Neural cell (in vitro differentiated cells): ENCODE results near the gene RGS17. TPM values are rescaled to one million over a fixed set of nuclear protein-coding genes. Genes with fewer than 3 reads are reported as not detected.

Experiments
- H2AFZ ChIP-seq: fragments of 200-600, 300-800 bp; sonication (generic), shearing (Covaris generic); 2 replicates; pipeline ENCODE4 v1.6.0; 2014; ENCODE audit warnings: low read depth, mild to moderate bottlenecking, antibody characterized with exemption, low read length, moderate library complexity
- H3F3A ChIP-seq: fragments of 200-600 bp; shearing (Covaris generic); 2 replicates; pipeline ENCODE4 v1.6.1; 2016; ENCODE audit warnings: mild to moderate bottlenecking, moderate library complexity, mixed read lengths, antibody characterized with exemption, low read length; ENCODE audit not compliant: insufficient read depth, poor library complexity, severe bottlenecking
- H3K27ac ChIP-seq: fragments of 200-600, 300-800 bp; sonication (generic), shearing (Covaris generic); 2 replicates; pipeline ENCODE4 v1.5.1; 2014; ENCODE audit warnings: mild to moderate bottlenecking, low read length, moderate library complexity
- H3K27me3 ChIP-seq: fragments of 300-800, 200-600 bp; sonication (generic), shearing (Covaris generic); 2 replicates; pipeline ENCODE4 v1.6.0; 2014; ENCODE audit warnings: mild to moderate bottlenecking, low read depth, low read length, moderate library complexity; ENCODE audit not compliant: insufficient read depth
- H3K36me3 ChIP-seq: fragments of 300-800, 200-600 bp; sonication (generic), shearing (Covaris generic); 2 replicates; pipeline ENCODE4 v1.5.1; 2014; ENCODE audit warnings: mild to moderate bottlenecking, antibody characterized with exemption, low read length, moderate library complexity; ENCODE audit not compliant: insufficient read depth
- H3K4me2 ChIP-seq: fragments of 300-800, 200-600 bp; sonication (generic), shearing (Covaris generic); 2 replicates; pipeline ENCODE4 v1.6.0; 2014; ENCODE audit warnings: mild to moderate bottlenecking, low read length
- H3K4me3 ChIP-seq: fragments of 300-800, 200-600 bp; sonication (generic), shearing (Covaris generic); 2 replicates; pipeline ENCODE4 v1.5.1; 2014; ENCODE audit warnings: mild to moderate bottlenecking, low read length, moderate library complexity
- H3K79me2 ChIP-seq: fragments of 200-600 bp; shearing (Covaris generic); replicated peaks from 2 replicates; pipeline ENCODE4 v1.6.0; 2014; ENCODE audit warnings: mild to moderate bottlenecking, low read length, moderate library complexity; ENCODE audit not compliant: insufficient read depth
- H3K9ac ChIP-seq: fragments of 300-800, 200-600 bp; sonication (generic), shearing (Covaris generic); 2 replicates; pipeline ENCODE4 v1.6.1; 2016; ENCODE audit warnings: mild to moderate bottlenecking, low read length, mixed read lengths
- H3K9me2 ChIP-seq: fragments of 200-600 bp; shearing (Covaris generic); 2 replicates; pipeline ENCODE4 v1.6.1; 2016; ENCODE audit warnings: mild to moderate bottlenecking, low read length, mixed read lengths; ENCODE audit not compliant: insufficient read depth
- H3K9me3 ChIP-seq: fragments of 200-600, 300-800 bp; sonication (generic), shearing (Covaris generic); 2 replicates; pipeline ENCODE4 v1.6.1; 2016; ENCODE audit warnings: mild to moderate bottlenecking, mixed run types, low read length, moderate library complexity, mixed read lengths
- H4K20me1 ChIP-seq: fragments of 200-600 bp; shearing (Covaris generic); 2 replicates; pipeline ENCODE4 v1.6.1; 2016; ENCODE audit warnings: mild to moderate bottlenecking, mixed run types; ENCODE audit not compliant: insufficient read depth
- EP300 ChIP-seq: fragments of 450-650 bp; conservative IDR thresholded peaks from 2 replicates; pipeline ENCODE4 v1.6.1; 2014; ENCODE audit warnings: antibody characterized with exemption, mild to moderate bottlenecking, moderate library complexity; ENCODE audit not compliant: poor library complexity, severe bottlenecking
- EZH2 ChIP-seq: fragments of 200-600, 300-800 bp; shearing (Covaris generic), sonication (generic); IDR thresholded peaks from 2 replicates; pipeline ENCODE4 v1.6.1; 2014; ENCODE audit warnings: antibody characterized with exemption, low read length, borderline replicate concordance, mild to moderate bottlenecking; ENCODE audit not compliant: insufficient read depth, poor library complexity, severe bottlenecking
- MXI1 ChIP-seq: fragments of 450-650 bp; conservative IDR thresholded peaks from 2 replicates; pipeline ENCODE4 v1.6.1; 2014; ENCODE audit warnings: antibody characterized with exemption, mild to moderate bottlenecking; ENCODE audit not compliant: poor library complexity, severe bottlenecking
- POLR2AphosphoS5 ChIP-seq: IDR thresholded peaks from 2 replicates; pipeline ENCODE4 v1.6.1; 2012
- RAD21 ChIP-seq: fragments of 450-650 bp; conservative IDR thresholded peaks from 2 replicates; pipeline ENCODE4 v1.6.1; 2014; ENCODE audit warnings: antibody characterized with exemption, mild to moderate bottlenecking, moderate library complexity
- SMC3 ChIP-seq: fragments of 450-650 bp; conservative IDR thresholded peaks from 2 replicates; pipeline ENCODE4 v1.6.1; 2014; ENCODE audit warnings: antibody characterized with exemption, mild to moderate bottlenecking, moderate library complexity; ENCODE audit not compliant: poor library complexity
- TAF1 ChIP-seq: IDR thresholded peaks from 2 replicates; pipeline ENCODE4 v1.6.1; 2012; ENCODE audit warnings: low read depth
- polyA plus RNA-seq: library from polyadenylated mRNA; depleted of rRNA; stranded (reverse); fragments of >200 nt; gene quantifications from 2 replicates; pipeline ENCODE4 v1.2.3, GENCODE V29; 2014
- TF ChIP-seq, protein P1 (sequence below): fragments of 450-650 bp; IDR thresholded peaks from 2 replicates; pipeline ENCODE4 v1.5.1; 2014; ENCODE audit warnings: antibody characterized with exemption, mild to moderate bottlenecking, moderate library complexity; ENCODE audit not compliant: poor library complexity, severe bottlenecking
- TF ChIP-seq, protein P2 (sequence below): IDR thresholded peaks from 2 replicates; pipeline ENCODE4 v1.6.1; 2012; ENCODE audit warnings: borderline replicate concordance

RGS17 gene
- polyA plus RNA-seq, 1 donor from 2014 or later = 44.9 TPM

DNA sequence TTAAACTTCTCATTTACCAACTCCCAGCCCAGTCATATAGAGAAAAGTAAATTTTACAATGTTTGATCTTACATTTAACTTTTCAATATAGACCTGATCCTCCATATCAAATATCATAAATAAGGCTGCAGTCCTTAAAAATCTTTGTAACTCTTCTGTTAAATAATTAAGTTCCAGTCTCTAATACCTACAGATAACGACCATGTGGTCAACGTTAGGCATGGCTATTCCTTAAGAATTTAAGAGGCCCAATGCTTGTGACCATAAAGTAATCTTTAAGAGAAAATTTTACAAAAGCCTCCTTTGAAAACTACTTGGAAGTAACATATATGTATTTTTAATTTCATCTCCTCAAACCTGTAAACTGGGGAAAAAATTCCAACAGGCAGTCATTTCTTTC is 149.9 kb downstream of the RGS17 start:
- H3K4me3 ChIP-seq = peak overlapping the region; percentile 28
- TF ChIP-seq TAF1 = no peak
- no peak for TF ChIP-seq POLR2AphosphoS5
- no peak for TF ChIP-seq EP300
- TF ChIP-seq, protein P1, sequence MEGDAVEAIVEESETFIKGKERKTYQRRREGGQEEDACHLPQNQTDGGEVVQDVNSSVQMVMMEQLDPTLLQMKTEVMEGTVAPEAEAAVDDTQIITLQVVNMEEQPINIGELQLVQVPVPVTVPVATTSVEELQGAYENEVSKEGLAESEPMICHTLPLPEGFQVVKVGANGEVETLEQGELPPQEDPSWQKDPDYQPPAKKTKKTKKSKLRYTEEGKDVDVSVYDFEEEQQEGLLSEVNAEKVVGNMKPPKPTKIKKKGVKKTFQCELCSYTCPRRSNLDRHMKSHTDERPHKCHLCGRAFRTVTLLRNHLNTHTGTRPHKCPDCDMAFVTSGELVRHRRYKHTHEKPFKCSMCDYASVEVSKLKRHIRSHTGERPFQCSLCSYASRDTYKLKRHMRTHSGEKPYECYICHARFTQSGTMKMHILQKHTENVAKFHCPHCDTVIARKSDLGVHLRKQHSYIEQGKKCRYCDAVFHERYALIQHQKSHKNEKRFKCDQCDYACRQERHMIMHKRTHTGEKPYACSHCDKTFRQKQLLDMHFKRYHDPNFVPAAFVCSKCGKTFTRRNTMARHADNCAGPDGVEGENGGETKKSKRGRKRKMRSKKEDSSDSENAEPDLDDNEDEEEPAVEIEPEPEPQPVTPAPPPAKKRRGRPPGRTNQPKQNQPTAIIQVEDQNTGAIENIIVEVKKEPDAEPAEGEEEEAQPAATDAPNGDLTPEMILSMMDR = no peak
- no peak for TF ChIP-seq EZH2
- TF ChIP-seq, protein P2, sequence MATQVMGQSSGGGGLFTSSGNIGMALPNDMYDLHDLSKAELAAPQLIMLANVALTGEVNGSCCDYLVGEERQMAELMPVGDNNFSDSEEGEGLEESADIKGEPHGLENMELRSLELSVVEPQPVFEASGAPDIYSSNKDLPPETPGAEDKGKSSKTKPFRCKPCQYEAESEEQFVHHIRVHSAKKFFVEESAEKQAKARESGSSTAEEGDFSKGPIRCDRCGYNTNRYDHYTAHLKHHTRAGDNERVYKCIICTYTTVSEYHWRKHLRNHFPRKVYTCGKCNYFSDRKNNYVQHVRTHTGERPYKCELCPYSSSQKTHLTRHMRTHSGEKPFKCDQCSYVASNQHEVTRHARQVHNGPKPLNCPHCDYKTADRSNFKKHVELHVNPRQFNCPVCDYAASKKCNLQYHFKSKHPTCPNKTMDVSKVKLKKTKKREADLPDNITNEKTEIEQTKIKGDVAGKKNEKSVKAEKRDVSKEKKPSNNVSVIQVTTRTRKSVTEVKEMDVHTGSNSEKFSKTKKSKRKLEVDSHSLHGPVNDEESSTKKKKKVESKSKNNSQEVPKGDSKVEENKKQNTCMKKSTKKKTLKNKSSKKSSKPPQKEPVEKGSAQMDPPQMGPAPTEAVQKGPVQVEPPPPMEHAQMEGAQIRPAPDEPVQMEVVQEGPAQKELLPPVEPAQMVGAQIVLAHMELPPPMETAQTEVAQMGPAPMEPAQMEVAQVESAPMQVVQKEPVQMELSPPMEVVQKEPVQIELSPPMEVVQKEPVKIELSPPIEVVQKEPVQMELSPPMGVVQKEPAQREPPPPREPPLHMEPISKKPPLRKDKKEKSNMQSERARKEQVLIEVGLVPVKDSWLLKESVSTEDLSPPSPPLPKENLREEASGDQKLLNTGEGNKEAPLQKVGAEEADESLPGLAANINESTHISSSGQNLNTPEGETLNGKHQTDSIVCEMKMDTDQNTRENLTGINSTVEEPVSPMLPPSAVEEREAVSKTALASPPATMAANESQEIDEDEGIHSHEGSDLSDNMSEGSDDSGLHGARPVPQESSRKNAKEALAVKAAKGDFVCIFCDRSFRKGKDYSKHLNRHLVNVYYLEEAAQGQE = no peak
- no peak for TF ChIP-seq MXI1
- no peak for TF ChIP-seq SMC3
- H3K79me2 ChIP-seq = peaks cover 83% of the 10 kb centered on the region

DNA sequence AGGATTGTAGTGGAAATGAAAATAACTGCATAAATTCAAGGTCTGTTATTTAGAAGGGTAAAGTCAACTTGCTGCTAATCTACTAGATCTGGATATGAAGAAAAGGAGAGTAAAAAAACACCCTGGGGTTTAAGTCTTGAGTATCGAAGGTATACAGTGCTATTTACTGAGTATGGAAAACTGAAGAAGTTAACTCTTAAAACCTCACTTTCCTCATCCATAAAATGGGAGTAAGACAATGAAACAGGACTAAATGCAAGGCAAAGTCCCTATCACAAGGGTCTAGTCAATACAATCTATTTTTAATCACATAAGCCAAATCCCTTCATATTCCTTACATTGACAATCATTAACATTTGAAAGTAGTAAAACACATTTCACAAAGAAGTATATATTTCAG is 150.4 kb downstream of the RGS17 start:
- Histone ChIP-seq H3K9ac (no peak overlapping the region), H3F3A (peaks cover 3% of the 10 kb centered on the region), H3K27ac (no peak overlapping the region), H3K36me3 (no peaks in the 10 kb centered on the region), H3K4me3 (no peak overlapping the region), H3K4me2 (peak overlapping the region; percentile 27), H3K79me2 (peaks cover 85% of the 10 kb centered on the region), H2AFZ (no peak overlapping the region), H4K20me1 (peaks cover 2% of the 10 kb centered on the region), H3K9me2 (no peaks in the 10 kb centered on the region), H3K27me3 (no peaks in the 10 kb centered on the region), H3K9me3 (no peaks in the 10 kb centered on the region)
- TF ChIP-seq MXI1 (no peak), TAF1 (no peak), EP300 (no peak), RAD21 (no peak), EZH2 (no peak), SMC3 (no peak), POLR2AphosphoS5 (no peak)
- TF ChIP-seq, protein P1 = no peak
- TF ChIP-seq, protein P2 = no peak

More for the DNA sequence above, 149.9 kb downstream of the RGS17 start:
- Histone ChIP-seq H3K9ac (no peak overlapping the region), H3K4me2 (peak overlapping the region; percentile 27), H3K9me2 (no peaks in the 10 kb centered on the region), H3K27ac (no peak overlapping the region), H3K9me3 (no peaks in the 10 kb centered on the region), H3K36me3 (no peaks in the 10 kb centered on the region), H3K27me3 (no peaks in the 10 kb centered on the region), H2AFZ (no peak overlapping the region), H4K20me1 (peaks cover 2% of the 10 kb centered on the region), H3F3A (peaks cover 3% of the 10 kb centered on the region)
